ENCODE measurements around the gene MYO1G.

The MYO1G gene

DNA sequence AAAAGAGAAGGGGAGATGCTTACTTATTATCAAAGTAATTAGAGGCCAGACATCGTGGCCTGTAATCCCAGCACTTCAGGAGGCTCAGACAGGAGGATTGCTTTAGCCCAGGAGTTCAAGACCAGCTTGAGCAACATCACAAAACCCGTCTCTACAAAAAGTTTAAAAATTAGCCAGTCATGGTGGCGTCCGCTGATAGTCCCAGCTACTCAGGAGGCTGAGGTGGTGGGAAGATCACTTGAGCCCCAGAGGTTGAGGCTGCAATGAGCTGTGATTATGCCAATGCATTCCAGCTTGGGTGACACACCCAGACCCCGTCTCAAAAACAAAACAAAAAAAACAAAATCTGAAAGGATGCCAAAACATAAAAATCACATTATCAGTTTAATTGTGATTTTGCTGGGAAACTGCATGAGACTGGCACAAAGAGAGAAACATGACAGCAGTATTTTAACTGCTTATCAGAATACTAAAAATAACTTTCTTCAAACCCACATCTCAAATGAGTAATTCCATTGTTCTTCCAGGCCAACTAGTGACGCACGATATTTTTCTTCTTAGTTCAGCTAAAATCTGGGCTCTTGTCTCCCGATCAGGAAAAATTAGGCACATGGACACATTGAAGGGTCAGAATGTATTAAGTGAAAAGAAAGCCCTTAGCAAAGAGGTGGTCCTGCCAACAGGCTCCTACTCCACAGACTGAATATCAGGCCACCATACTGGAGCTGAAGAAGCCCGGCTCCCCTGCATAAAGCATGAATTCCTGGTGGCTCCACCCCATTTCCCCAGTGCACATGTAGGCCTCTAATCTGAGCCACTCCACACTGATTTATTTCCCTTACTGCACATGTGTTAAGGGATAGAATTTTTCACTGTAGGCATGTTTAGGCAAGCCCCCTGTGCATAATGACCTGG lies 11.6 kb upstream of the MYO1G start:
- intact Hi-C loops (cut with micrococcal nuclease), result no loop called here
- Mint-ChIP-seq H3K36me3 (ENCODE audit: low read depth) (peaks cover 27% of the 10 kb centered on the region), H3K9me3 (no peaks in the 10 kb centered on the region)

GRCh38 chr7:44989132-44989531 lies 10.3 kb upstream of the MYO1G start:
- H3K4me3 Mint-ChIP-seq, result no peak overlapping the region
- H3K27me3 Mint-ChIP-seq, result no peaks in the 10 kb centered on the region
- peaks cover 48% of the 10 kb centered on the region for H3K4me1 Mint-ChIP-seq (ENCODE audit: low read depth)
- H3K36me3 Mint-ChIP-seq (ENCODE audit: low read depth), result peaks cover 40% of the 10 kb centered on the region
- intact Hi-C loops (cut with micrococcal nuclease), result loop anchor here (5.0 to 10.0 kb wide), 2 partner anchors 104 to 123 kb away; partner anchors contain the start of genes PURB and TBRG4
- H3K27ac Mint-ChIP-seq, result peak overlapping the region; percentile 97
- H3K9me3 Mint-ChIP-seq, result no peaks in the 10 kb centered on the region

More for the DNA sequence above, 11.6 kb upstream of the MYO1G start:
- Mint-ChIP-seq H3K4me3 (no peak overlapping the region), H3K27me3 (no peaks in the 10 kb centered on the region), H3K4me1 (ENCODE audit: low read depth) (peaks cover 45% of the 10 kb centered on the region), H3K27ac (peak overlapping the region; percentile 97)

- Mint-ChIP-seq H3K4me1 (ENCODE audit: low read depth) (peaks cover 52% of the 10 kb centered on the region), H3K9me3 (no peaks in the 10 kb centered on the region), H3K4me3 (no peak overlapping the region), H3K27ac (peak overlapping the region; percentile 97), H3K36me3 (ENCODE audit: low read depth) (peaks cover 44% of the 10 kb centered on the region), H3K27me3 (no peaks in the 10 kb centered on the region)
- intact Hi-C loops (cut with micrococcal nuclease), result loop anchor here (5.0 to 10.0 kb wide), 2 partner anchors 104 to 124 kb away; partner anchors contain the start of genes PURB and TBRG4
Observed at GRCh38 chr7:44988701-44989100, 9.9 kb upstream of the MYO1G start.

DNA sequence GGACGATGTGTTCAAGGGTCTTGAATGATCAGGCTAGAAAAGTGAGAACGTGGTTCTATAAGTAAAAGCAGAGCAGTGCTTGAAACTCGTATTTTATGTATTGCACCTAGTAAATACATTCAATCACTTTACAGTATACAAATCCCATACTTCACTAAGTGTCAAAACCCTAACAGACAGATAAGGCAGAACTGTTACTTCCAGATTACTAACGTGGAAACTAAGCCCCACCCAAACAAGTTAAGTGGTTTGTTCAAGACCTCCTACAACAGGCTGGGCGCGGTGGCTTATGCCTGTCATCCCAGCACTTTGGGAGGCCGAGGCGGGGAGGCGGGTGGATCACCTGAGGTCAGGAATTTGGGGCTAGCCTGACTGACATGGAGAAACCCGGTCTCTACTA lies 9.2 kb upstream of the MYO1G start:
- Mint-ChIP-seq H3K27ac (peak overlapping the region; percentile 97), H3K9me3 (no peaks in the 10 kb centered on the region), H3K4me3 (no peak overlapping the region), H3K27me3 (no peaks in the 10 kb centered on the region), H3K36me3 (ENCODE audit: low read depth) (peaks cover 50% of the 10 kb centered on the region), H3K4me1 (ENCODE audit: low read depth) (peaks cover 59% of the 10 kb centered on the region)
- intact Hi-C loops (cut with micrococcal nuclease), result loop anchor here (5.0 to 10.0 kb wide), 2 partner anchors 103 to 124 kb away; partner anchors contain the start of genes PURB and TBRG4

DNA sequence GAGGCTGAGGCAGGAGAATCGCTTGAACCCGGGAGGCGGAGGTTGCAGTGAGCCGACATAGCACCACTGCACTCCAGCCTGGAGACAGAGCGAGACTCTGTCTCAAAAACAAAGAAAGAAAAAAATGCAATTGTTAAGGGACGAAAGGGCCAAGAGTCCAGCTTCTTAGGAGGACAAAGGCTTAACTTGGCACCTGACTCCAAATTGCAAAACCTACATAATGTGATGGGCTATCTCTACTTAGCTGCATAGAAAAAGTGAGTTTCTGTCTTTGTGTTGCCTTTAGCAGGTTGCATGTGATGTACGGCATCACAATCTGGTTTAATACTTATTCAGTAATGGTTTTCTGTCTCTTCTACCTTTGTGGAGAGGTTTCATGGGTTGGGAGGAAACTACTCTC lies 8.6 kb upstream of the MYO1G start:
- intact Hi-C loops (cut with micrococcal nuclease), result loop anchor here (5.0 to 10.0 kb wide), 2 partner anchors 103 to 125 kb away; partner anchors contain the start of genes PURB and TBRG4
- H3K36me3 Mint-ChIP-seq (ENCODE audit: low read depth), result peaks cover 50% of the 10 kb centered on the region
- H3K4me1 Mint-ChIP-seq (ENCODE audit: low read depth), result peaks cover 59% of the 10 kb centered on the region

GRCh38 chr7:44986218-44987053 lies 7.6 kb upstream of the MYO1G start:
- no peaks in the 10 kb centered on the region for H3K9me3 Mint-ChIP-seq
- no peaks in the 10 kb centered on the region for H3K27me3 Mint-ChIP-seq
- H3K4me1 Mint-ChIP-seq (ENCODE audit: low read depth), result peaks cover 69% of the 10 kb centered on the region
- intact Hi-C loops (cut with micrococcal nuclease), result loop anchor here (1.0 to 10.0 kb wide), 3 partner anchors 13 to 126 kb away; partner anchors contain the start of genes PURB and TBRG4
- H3K27ac Mint-ChIP-seq, result peak overlapping the region; percentile 97
- peaks cover 55% of the 10 kb centered on the region for H3K36me3 Mint-ChIP-seq (ENCODE audit: low read depth)
- H3K4me3 Mint-ChIP-seq, result peak overlapping the region; percentile 94

More for the DNA sequence above, 8.6 kb upstream of the MYO1G start:
- Mint-ChIP-seq H3K9me3 (no peaks in the 10 kb centered on the region), H3K27ac (peak overlapping the region; percentile 97), H3K4me3 (peak overlapping the region; percentile 94), H3K27me3 (no peaks in the 10 kb centered on the region)

GRCh38 chr7:44985900-44986217 lies 7.0 kb upstream of the MYO1G start:
- Mint-ChIP-seq H3K9me3 (no peaks in the 10 kb centered on the region), H3K27me3 (no peaks in the 10 kb centered on the region), H3K4me1 (ENCODE audit: low read depth) (peaks cover 75% of the 10 kb centered on the region), H3K4me3 (peak overlapping the region; percentile 94), H3K36me3 (ENCODE audit: low read depth) (peaks cover 55% of the 10 kb centered on the region), H3K27ac (peak overlapping the region; percentile 97)
- intact Hi-C loops (cut with micrococcal nuclease), result loop anchor here (1.0 to 10.0 kb wide), 3 partner anchors 13 to 126 kb away; partner anchors contain the start of genes PURB and TBRG4

DNA sequence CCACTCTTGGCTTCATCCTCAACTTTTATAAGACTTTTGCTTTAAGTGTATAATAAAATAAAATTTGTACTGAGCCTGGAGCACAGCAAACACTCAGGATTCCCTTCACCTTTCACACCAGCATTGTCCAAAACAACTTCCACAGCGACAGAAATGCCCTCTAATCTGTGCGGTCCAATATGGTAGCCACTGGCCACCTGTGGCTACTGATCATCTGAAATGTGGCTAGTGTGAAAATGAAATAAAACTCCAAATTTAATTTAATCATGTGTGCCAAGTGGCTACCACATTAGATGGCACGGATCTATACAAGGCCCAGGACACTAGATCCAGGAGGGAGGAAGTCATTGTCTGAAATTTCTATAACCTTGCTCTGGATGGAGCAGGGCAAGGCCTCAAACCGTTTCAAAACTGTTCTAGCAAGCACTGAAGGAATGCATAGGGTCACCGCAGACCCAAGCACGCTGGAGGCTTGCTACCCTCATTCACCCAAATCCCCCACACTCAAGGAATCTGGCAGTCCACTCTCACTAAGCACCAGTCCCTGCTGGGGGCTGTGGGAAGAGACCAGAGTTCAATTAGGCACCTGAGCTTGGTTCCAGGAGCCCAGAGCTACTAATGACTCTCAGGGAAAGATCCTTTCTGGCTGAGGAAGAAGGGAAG lies 6.3 kb upstream of the MYO1G start:
- Mint-ChIP-seq H3K4me1 (ENCODE audit: low read depth) (peaks cover 82% of the 10 kb centered on the region), H3K4me3 (peak overlapping the region; percentile 94), H3K27me3 (no peaks in the 10 kb centered on the region), H3K9me3 (no peaks in the 10 kb centered on the region), H3K27ac (peak overlapping the region; percentile 97), H3K36me3 (ENCODE audit: low read depth) (peaks cover 55% of the 10 kb centered on the region)
- intact Hi-C loops (cut with micrococcal nuclease), result loop anchor here (5.0 to 10.0 kb wide), 2 partner anchors 100 to 127 kb away; partner anchors contain the start of genes PURB and TBRG4

DNA sequence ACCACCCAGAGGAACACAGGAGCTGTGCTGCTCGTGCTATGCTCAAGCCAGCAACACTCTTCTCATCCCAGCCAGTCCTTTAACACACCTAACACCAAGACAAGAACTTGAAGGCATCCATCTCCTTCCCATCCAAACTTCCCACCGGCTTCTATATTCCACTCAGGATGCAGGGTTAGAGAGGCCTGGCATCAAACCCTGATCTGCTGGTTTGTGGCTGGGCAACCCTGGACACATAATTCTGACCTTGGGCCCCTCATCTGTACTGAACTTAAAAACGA lies 5.6 kb upstream of the MYO1G start:
- no peaks in the 10 kb centered on the region for H3K27me3 Mint-ChIP-seq
- intact Hi-C loops (cut with micrococcal nuclease), result loop anchor here (10.0 kb wide), 1 partner anchor 100 kb away; the partner anchor contains the start of gene PURB
- no peaks in the 10 kb centered on the region for H3K9me3 Mint-ChIP-seq
- peak overlapping the region; percentile 94 for H3K4me3 Mint-ChIP-seq
- H3K36me3 Mint-ChIP-seq (ENCODE audit: low read depth), result peaks cover 55% of the 10 kb centered on the region
- peak overlapping the region; percentile 97 for H3K27ac Mint-ChIP-seq
- peaks cover 89% of the 10 kb centered on the region for H3K4me1 Mint-ChIP-seq (ENCODE audit: low read depth)

DNA sequence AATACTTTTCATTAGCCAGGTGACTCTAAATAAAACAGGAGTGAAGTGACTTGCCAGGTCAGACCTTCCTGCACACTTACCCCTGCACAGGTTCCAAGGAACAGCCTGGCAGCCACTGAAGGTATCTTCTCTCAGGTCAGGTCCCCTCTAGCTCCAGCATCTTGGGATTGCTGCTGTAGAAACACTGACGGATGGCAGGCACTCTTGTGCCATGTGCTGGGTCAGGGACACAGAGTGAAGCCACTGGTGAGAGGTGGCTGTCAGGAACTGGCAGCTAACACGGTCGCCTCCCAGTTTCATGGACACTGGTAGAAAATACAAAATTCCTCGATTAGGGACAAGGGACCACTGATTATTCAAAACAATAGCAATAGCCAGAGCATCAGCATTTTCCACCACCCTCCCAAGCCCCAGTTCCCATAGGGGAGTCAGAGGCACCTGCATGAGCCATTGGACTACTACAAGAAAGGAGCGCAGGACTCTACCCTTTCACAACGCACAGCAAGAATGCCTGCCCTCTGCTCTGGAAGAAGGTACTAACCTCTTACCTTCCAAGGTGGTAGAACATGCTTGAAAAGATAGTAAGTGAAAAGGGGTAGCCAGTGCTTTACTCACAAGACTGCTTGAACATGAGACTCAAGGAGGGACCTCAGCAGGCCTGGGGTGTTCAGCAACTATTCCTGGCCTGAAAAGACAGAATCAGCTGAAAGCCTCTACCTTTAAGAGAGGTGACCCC lies 5.1 kb upstream of the MYO1G start:
- H3K27me3 Mint-ChIP-seq, result no peaks in the 10 kb centered on the region
- H3K4me1 Mint-ChIP-seq (ENCODE audit: low read depth), result peaks cover 91% of the 10 kb centered on the region
- peak overlapping the region; percentile 94 for H3K4me3 Mint-ChIP-seq
- H3K36me3 Mint-ChIP-seq (ENCODE audit: low read depth), result peaks cover 56% of the 10 kb centered on the region
- intact Hi-C loops (cut with micrococcal nuclease), result loop anchor here (10.0 kb wide), 1 partner anchor 99 kb away; the partner anchor contains the start of gene PURB
- no peaks in the 10 kb centered on the region for H3K9me3 Mint-ChIP-seq
- H3K27ac Mint-ChIP-seq, result peak overlapping the region; percentile 97

GRCh38 chr7:44982970-44983369 lies 4.2 kb upstream of the MYO1G start:
- Mint-ChIP-seq H3K4me1 (ENCODE audit: low read depth) (peaks cover 91% of the 10 kb centered on the region), H3K4me3 (no peak overlapping the region), H3K27ac (peak overlapping the region; percentile 97), H3K36me3 (ENCODE audit: low read depth) (peaks cover 65% of the 10 kb centered on the region), H3K9me3 (no peaks in the 10 kb centered on the region), H3K27me3 (no peaks in the 10 kb centered on the region)
- intact Hi-C loops (cut with micrococcal nuclease), result loop anchor here (10.0 kb wide), 1 partner anchor 98 kb away; the partner anchor contains the start of gene PURB

GRCh38 chr7:44982535-44982923 lies 3.7 kb upstream of the MYO1G start:
- peaks cover 69% of the 10 kb centered on the region for H3K36me3 Mint-ChIP-seq (ENCODE audit: low read depth)
- no peak overlapping the region for H3K4me3 Mint-ChIP-seq
- H3K27ac Mint-ChIP-seq, result no peak overlapping the region
- H3K4me1 Mint-ChIP-seq (ENCODE audit: low read depth), result peaks cover 91% of the 10 kb centered on the region
- no peaks in the 10 kb centered on the region for H3K27me3 Mint-ChIP-seq
- intact Hi-C loops (cut with micrococcal nuclease), result loop anchor here (10.0 kb wide), 1 partner anchor 98 kb away; the partner anchor contains the start of gene PURB
- no peaks in the 10 kb centered on the region for H3K9me3 Mint-ChIP-seq

All from dendritic cell treated with granulocyte-macrophage colony-stimulating factor and Interleukin-4, amounts not matched to agents 40 ng/mL and 50 ng/mL, for 4 days (primary cell).